HG03558 (cell line): Measurements from ENCODE around the gene KDF1.
"Not testable (repeated sequence)": the region's sequence is repeated elsewhere in the genome, so short reads cannot be mapped to it uniquely, and the experiment has no call there.

Source experiments
- ATAC-seq: cut with Tn5 transposase; IDR thresholded peaks from one replicate; pipeline ENCODE4 v1.9.1; 2021; ENCODE audit warnings: moderate number of reproducible peaks; ENCODE audit not compliant: unreplicated experiment; ENCODE audit errors: extremely low read depth

KDF1 gene

GRCh38 chr1:26994787-26995517, 34.7 kb upstream of the KDF1 start:
- no peak for ATAC-seq

- ATAC-seq: no peak
Measured at GRCh38 chr1:26994020-26994786, 33.9 kb upstream of the KDF1 start.

GRCh38 chr1:26993237-26994019, 33.2 kb upstream of the KDF1 start, which contains the start of gene TRNP1:
Gene TRNP1, plus strand, starts transcription at chr1:26993692. Its CDS starts 95 bp downstream, at chr1:26993787.
- ATAC-seq: no peak

GRCh38 chr1:26991310-26992116, 31.2 kb upstream of the KDF1 start:
- ATAC-seq: no peak

GRCh38 chr1:26989403-26990109, 29.3 kb upstream of the KDF1 start:
- not testable (repeated sequence) for ATAC-seq

GRCh38 chr1:26986658-26987057, 26.4 kb upstream of the KDF1 start:
- no peak for ATAC-seq

GRCh38 chr1:26984291-26984690, 24.0 kb upstream of the KDF1 start:
- no peak for ATAC-seq

- no peak for ATAC-seq
Measured at GRCh38 chr1:26983863-26984262, 23.6 kb upstream of the KDF1 start.

- no peak for ATAC-seq
Measured at GRCh38 chr1:26981146-26981846, 21.0 kb upstream of the KDF1 start.

GRCh38 chr1:26978901-26979300, 18.6 kb upstream of the KDF1 start:
- ATAC-seq: no peak

GRCh38 chr1:26976621-26977510, 16.6 kb upstream of the KDF1 start:
- ATAC-seq: no peak

GRCh38 chr1:26972821-26973220, 12.6 kb upstream of the KDF1 start:
- no peak for ATAC-seq

- no peak for ATAC-seq
Measured at GRCh38 chr1:26972390-26972789, 12.1 kb upstream of the KDF1 start.

GRCh38 chr1:26971590-26971989, 11.3 kb upstream of the KDF1 start:
- no peak for ATAC-seq

GRCh38 chr1:26970810-26971209, 10.5 kb upstream of the KDF1 start:
- no peak for ATAC-seq

- ATAC-seq: no peak
Measured at GRCh38 chr1:26965628-26966027, 5.4 kb upstream of the KDF1 start.

GRCh38 chr1:26965213-26965612, 4.9 kb upstream of the KDF1 start:
- ATAC-seq: no peak

- ATAC-seq: no peak
Measured at GRCh38 chr1:26961826-26962225, 1.6 kb upstream of the KDF1 start.
